Natural killer cell (primary cell): ENCODE results near the gene CYGB. TPM values are rescaled to one million over a fixed set of nuclear protein-coding genes. Genes with fewer than 3 reads are reported as not detected.

ENCODE experiments used
- ATAC-seq, 3 donors: fragments of 150-1000 bp in 2 of 3; fragments of 200-7000 bp in 1 of 3; cut with Tn5 transposase; 1 replicate in 1 of 3; 2 replicates in 2 of 3; pipeline ENCODE4 v1.10.0; 2021; ENCODE audit warnings: mild to moderate bottlenecking in 2 of 3, moderate library complexity in 2 of 3
- DNase-seq, 2 donors: peaks; one replicate each; pipeline versions ENCODE4 v3.0.0 to v3.0.0-alpha.2; 2013 to 2021; ENCODE audit warnings: mixed read lengths in 1 of 2
- H3K27ac ChIP-seq: one replicate; pipeline ENCODE4 v1.5.1; 2013; ENCODE audit warnings: mild to moderate bottlenecking, low read length
- H3K27me3 ChIP-seq: one replicate; pipeline ENCODE4 v1.6.1; 2013; ENCODE audit warnings: low read length; ENCODE audit not compliant: control insufficient read depth, insufficient read depth
- H3K36me3 ChIP-seq: one replicate; pipeline ENCODE4 v1.6.1; 2013; ENCODE audit warnings: low read length; ENCODE audit not compliant: control insufficient read depth, insufficient read depth
- H3K4me1 ChIP-seq: one replicate; pipeline ENCODE4 v1.6.1; 2013; ENCODE audit warnings: low read length; ENCODE audit not compliant: control insufficient read depth, insufficient read depth
- H3K4me3 ChIP-seq: one replicate; pipeline ENCODE4 v1.5.1; 2013; ENCODE audit warnings: low read length
- H3K9me3 ChIP-seq: one replicate; pipeline ENCODE4 v1.6.1; 2013; ENCODE audit warnings: low read length; ENCODE audit not compliant: control insufficient read depth, insufficient read depth
- H3K27ac Mint-ChIP-seq, 2 donors: one replicate each; pipeline ENCODE4 v1.8.0; 2022; ENCODE audit warnings: mild to moderate bottlenecking in 2 of 2, mixed read lengths in 2 of 2, moderate library complexity in 1 of 2
- H3K27me3 Mint-ChIP-seq, 2 donors: one replicate each; pipeline ENCODE4 v1.8.0; 2022; ENCODE audit warnings: low read depth in 2 of 2, mixed read lengths in 2 of 2
- H3K36me3 Mint-ChIP-seq: one replicate; pipeline ENCODE4 v1.8.0; 2022; ENCODE audit warnings: mixed read lengths
- H3K4me1 Mint-ChIP-seq, 2 donors: one replicate each; pipeline ENCODE4 v1.8.0; 2022; ENCODE audit warnings: mixed read lengths in 2 of 2
- H3K4me3 Mint-ChIP-seq: one replicate; pipeline ENCODE4 v1.8.0; 2022; ENCODE audit warnings: mild to moderate bottlenecking, moderate library complexity, mixed read lengths
- H3K9me3 Mint-ChIP-seq, 2 donors: one replicate each; pipeline ENCODE4 v1.8.0; 2022; ENCODE audit warnings: mixed read lengths in 2 of 2
- CTCF ChIP-seq: fragments of 200-600 bp; IDR thresholded peaks from one replicate; pipeline ENCODE4 v1.8.0; 2022; ENCODE audit warnings: antibody characterized with exemption
- WGBS: methylation state at CpG from one replicate; pipeline ENCODE4 v1.1.7; 2013; ENCODE audit warnings: missing lambda C conversion rate; ENCODE audit not compliant: insufficient coverage; 5-methylcytosine and 5-hydroxymethylcytosine counted together
- intact Hi-C: fragments of 100-400 bp; cut with micrococcal nuclease; formaldehyde crosslinking; loops from one replicate; pipeline ENCODE4 v1.14.2; 2022
- total RNA-seq, 4 donors: library from RNA; stranded (reverse); fragments of 120-200 nt in 1 of 4; gene quantifications; one replicate each; pipeline versions ENCODE4 v1.2.3 to v1.2.4, GENCODE V29; 2013 to 2022

Gene CYGB
- total RNA-seq, 3 donors from 2014 or later (not counting 1 experiment from before 2014, with no cell fraction given), result 0.12 to 0.33 (median 0.16) TPM

DNA sequence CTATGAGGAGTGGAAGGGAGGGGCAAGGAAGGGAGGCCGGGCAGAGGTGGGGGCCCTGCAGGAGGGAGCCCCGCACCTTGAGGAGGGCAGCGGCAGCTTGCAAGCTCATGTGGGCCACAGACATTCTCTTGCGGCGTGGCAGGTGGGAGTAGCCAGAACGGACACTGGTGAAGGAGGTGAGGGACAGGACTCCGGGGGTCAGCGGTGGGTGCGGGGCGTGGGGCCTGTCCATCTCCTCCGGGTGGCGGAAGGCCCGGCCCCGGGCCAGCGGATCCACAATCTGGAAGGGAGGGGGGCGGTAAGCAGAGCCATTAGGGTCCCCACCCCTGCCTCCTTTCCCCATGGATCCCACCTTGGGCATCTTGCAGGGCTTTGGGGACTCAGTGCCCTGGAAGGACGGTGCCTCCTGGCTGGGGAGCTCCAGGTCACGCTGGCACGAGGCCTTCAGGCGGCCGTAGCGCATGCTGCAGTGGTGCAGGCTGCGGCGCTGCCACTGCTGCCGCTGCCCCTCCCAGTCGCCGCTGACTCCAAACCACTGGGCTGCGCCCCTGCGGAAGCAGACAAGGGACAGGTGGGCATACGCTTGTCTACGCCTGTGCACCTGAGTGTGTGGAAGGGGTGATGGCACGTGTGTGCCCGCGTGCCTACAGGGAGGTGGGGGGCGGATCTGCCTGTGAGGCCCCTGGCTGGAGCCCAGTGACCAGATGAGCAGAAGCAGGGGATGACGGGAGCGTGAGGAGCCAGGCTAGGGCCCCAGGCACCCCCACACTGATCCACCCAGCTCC, 58.6 kb downstream of the CYGB start:
- peaks cover 56% of the 10 kb centered on the region for H3K36me3 ChIP-seq
- Mint-ChIP-seq H3K27me3 (no peaks in the 10 kb centered on the region), H3K9me3 (no peaks in the 10 kb centered on the region), H3K27ac (no peak overlapping the region), H3K36me3 (no peaks in the 10 kb centered on the region), H3K4me1 (peaks cover 10 to 20% of the 10 kb centered on the region in 2 donors), H3K4me3 (peak overlapping the region; percentile 13)
- DNase-seq, result no peak
- H3K4me1 ChIP-seq, result peaks cover 39% of the 10 kb centered on the region
- no peak overlapping the region for H3K27ac ChIP-seq
- whole genome bisulfite sequencing, result 95% methylated on average over 37 of the region's 37 CpGs
- intact Hi-C loops, result no loop called here
- ATAC-seq, result no peak
- no peaks in the 10 kb centered on the region for H3K27me3 ChIP-seq
- no peak overlapping the region for H3K4me3 ChIP-seq
- no peaks in the 10 kb centered on the region for H3K9me3 ChIP-seq
- TF ChIP-seq CTCF, result no peak

DNA sequence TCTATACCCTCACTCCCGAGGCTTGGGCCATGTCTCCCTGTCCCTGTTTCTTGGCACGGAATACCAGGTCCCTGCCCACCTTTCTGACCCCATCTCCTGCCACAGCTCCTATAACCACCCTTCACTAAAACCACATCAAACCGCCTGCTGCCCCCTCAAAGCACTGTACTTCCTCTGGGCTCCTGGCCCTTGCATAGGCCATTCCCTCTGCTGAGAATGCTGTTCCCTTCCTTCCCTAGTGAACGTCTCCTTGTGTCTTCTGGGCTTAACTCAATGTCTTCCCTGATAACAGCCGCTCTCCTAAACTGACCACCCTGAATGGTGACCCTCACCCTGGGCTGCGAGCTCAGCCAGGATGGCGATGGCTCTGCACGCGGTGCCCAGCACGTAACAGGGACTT, 59.4 kb downstream of the CYGB start:
- intact Hi-C loops, result no loop called here
- H3K4me1 Mint-ChIP-seq, result peaks cover 10 to 20% of the 10 kb centered on the region in 2 donors
- ATAC-seq, result no peak
- H3K27me3 Mint-ChIP-seq, result no peaks in the 10 kb centered on the region
- no peaks in the 10 kb centered on the region for H3K27me3 ChIP-seq
- no peak overlapping the region for H3K4me3 ChIP-seq
- H3K9me3 Mint-ChIP-seq, result no peaks in the 10 kb centered on the region
- H3K27ac Mint-ChIP-seq, result peak overlapping the region in 1 of 2 donors; percentile 75
- no peaks in the 10 kb centered on the region for H3K36me3 Mint-ChIP-seq
- TF ChIP-seq CTCF, result no peak
- no peak overlapping the region for H3K27ac ChIP-seq
- 94% methylated on average over 10 of the region's 10 CpGs for WGBS
- no peak overlapping the region for H3K4me3 Mint-ChIP-seq
- no peak for DNase-seq
- H3K9me3 ChIP-seq, result no peaks in the 10 kb centered on the region
- peaks cover 64% of the 10 kb centered on the region for H3K36me3 ChIP-seq
- H3K4me1 ChIP-seq, result peaks cover 33% of the 10 kb centered on the region

DNA sequence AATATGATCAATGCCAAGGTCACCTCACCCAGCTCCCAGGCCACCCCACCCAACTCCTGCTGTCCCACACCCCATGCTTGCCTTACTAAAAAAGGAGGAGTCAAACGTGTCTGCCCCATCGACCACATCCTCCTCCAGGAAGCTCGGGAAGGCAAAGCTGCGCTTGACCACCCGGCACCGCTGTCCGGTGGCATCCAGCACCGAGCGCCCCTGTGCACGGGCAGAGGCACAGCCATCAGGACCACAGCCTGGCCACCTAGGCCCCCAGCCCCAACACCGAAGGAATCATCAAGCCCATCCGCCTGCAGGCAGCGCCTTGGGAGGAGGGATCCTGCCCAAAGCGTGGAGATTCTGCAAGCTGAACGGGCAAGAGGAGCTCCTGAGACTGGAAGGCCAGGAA, 59.9 kb downstream of the CYGB start:
- no peak for TF ChIP-seq CTCF
- H3K36me3 ChIP-seq, result peaks cover 69% of the 10 kb centered on the region
- 88% methylated on average over 15 of the region's 15 CpGs for WGBS
- H3K27me3 ChIP-seq, result no peaks in the 10 kb centered on the region
- Mint-ChIP-seq H3K4me3 (no peak overlapping the region), H3K36me3 (no peaks in the 10 kb centered on the region), H3K27ac (peak overlapping the region in 1 of 2 donors; percentile 75), H3K27me3 (no peaks in the 10 kb centered on the region), H3K9me3 (no peaks in the 10 kb centered on the region), H3K4me1 (peaks cover 10 to 20% of the 10 kb centered on the region in 2 donors)
- intact Hi-C loops, result no loop called here
- H3K4me3 ChIP-seq, result no peak overlapping the region
- H3K9me3 ChIP-seq, result no peaks in the 10 kb centered on the region
- no peak for ATAC-seq
- no peak overlapping the region for H3K27ac ChIP-seq
- peaks cover 29% of the 10 kb centered on the region for H3K4me1 ChIP-seq
- DNase-seq, result no peak

Other genes with a start within 250 kb of the CYGB start
- gene QRICH2, start 229.4 kb downstream of the CYGB start, total RNA-seq, result 1 to 10 TPM; 2.3 to 3.1 (median 2.9) TPM
- gene PRPSAP1, start 183.8 kb downstream of the CYGB start, total RNA-seq, result 10 to 100 TPM; 32.9 to 45.2 (median 41.5) TPM
- 1 to 10 TPM; 7.6 to 9.2 (median 8.3) TPM for gene SPHK1, start 153.1 kb downstream of the CYGB start, total RNA-seq
- 10 to 100 TPM; 34.9 to 40.2 (median 37.7) TPM for gene UBE2O, start 84.6 kb downstream of the CYGB start, total RNA-seq
- gene AANAT, start 70.1 kb downstream of the CYGB start, total RNA-seq, result under 1 TPM in 2 of 3 donors, not detected in 1; 0.28 to 0.50 TPM
- 100 to 1,000 TPM; 194 to 233 (median 202) TPM for gene RHBDF2, start 36.3 kb downstream of the CYGB start, total RNA-seq
- 1 to 10 TPM in 1 of 3 donors, under 1 TPM in 2; 0.77 to 1.1 (median 0.82) TPM for gene PRCD, start 2.3 kb upstream of the CYGB start, total RNA-seq
- gene ST6GALNAC2, start 48.2 kb upstream of the CYGB start, total RNA-seq, result under 1 TPM in 1 of 3 donors, not detected in 2; 0.65 TPM
- 1 to 10 TPM in 1 of 3 donors, not detected in 2; 1.0 TPM for gene ST6GALNAC1, start 106.0 kb upstream of the CYGB start, total RNA-seq
- 10 to 100 TPM; 31.6 to 47.6 (median 46.5) TPM for gene MXRA7, start 173.3 kb upstream of the CYGB start, total RNA-seq
- gene JMJD6, start 188.9 kb upstream of the CYGB start, total RNA-seq, result 100 to 1,000 TPM; 169 to 257 (median 195) TPM
- 10 to 100 TPM; 31.9 to 57.7 (median 34.2) TPM for gene METTL23, start 189.1 kb upstream of the CYGB start, total RNA-seq
- 100 to 1,000 TPM; 402 to 548 (median 503) TPM for gene SRSF2, start 199.6 kb upstream of the CYGB start, total RNA-seq
- 10 to 100 TPM; 32.7 to 44.0 (median 33.9) TPM for gene MFSD11, start 200.4 kb upstream of the CYGB start, total RNA-seq